Measurements from ENCODE around the gene GRIK4.

GRIK4 gene

GRCh38 chr11:120768949-120769348 lies 257.4 kb downstream of the GRIK4 start:
- TF ChIP-seq SPI1 (IDR thresholded peaks at IDR 0.05; ENCODE audit: borderline replicate concordance, low read depth) (no peak), GABPA (IDR thresholded peaks at IDR 0.05; ENCODE audit: low read depth) (no peak), REST (IDR thresholded peaks at IDR 0.05; ENCODE audit: insufficient replicate concordance, low read depth) (no peak), CTCF (IDR thresholded peaks at IDR 0.05; ENCODE audit: insufficient read depth, low read length) (no peak), POLR2AphosphoS5 (IDR thresholded peaks at IDR 0.05; ENCODE audit: low read depth) (no peak)

GRCh38 chr11:120769906-120770305 lies 258.4 kb downstream of the GRIK4 start:
- TF ChIP-seq POLR2AphosphoS5 (IDR thresholded peaks at IDR 0.05; ENCODE audit: low read depth) = no peak
- no peak for TF ChIP-seq SPI1 (IDR thresholded peaks at IDR 0.05; ENCODE audit: borderline replicate concordance, low read depth)
- TF ChIP-seq REST (IDR thresholded peaks at IDR 0.05; ENCODE audit: insufficient replicate concordance, low read depth) = no peak
- TF ChIP-seq GABPA (IDR thresholded peaks at IDR 0.05; ENCODE audit: low read depth) = no peak
- TF ChIP-seq CTCF (IDR thresholded peaks at IDR 0.05; ENCODE audit: insufficient read depth, low read length) = no peak
- no peak for DNase-seq (ENCODE audit: low read depth in 1 of 2, low spot score in 1 of 2)
- no peak overlapping the region for H3K4me3 ChIP-seq (replicated peaks; ENCODE audit: insufficient read depth, low read length)
- no peak overlapping the region for H3K27ac ChIP-seq (replicated peaks)
- no peaks in the 10 kb centered on the region for H3K27me3 ChIP-seq (ENCODE audit: insufficient read depth, poor library complexity, severe bottlenecking)

More at GRCh38 chr11:120768949-120769348, 257.4 kb downstream of the GRIK4 start:
- no peak overlapping the region for H3K4me3 ChIP-seq (replicated peaks; ENCODE audit: insufficient read depth, low read length)
- no peaks in the 10 kb centered on the region for H3K27me3 ChIP-seq (ENCODE audit: insufficient read depth, poor library complexity, severe bottlenecking)
- no peak overlapping the region for H3K27ac ChIP-seq (replicated peaks)
- DNase-seq (ENCODE audit: low read depth in 1 of 2, low spot score in 1 of 2) = no peak

- H3K27me3 ChIP-seq (ENCODE audit: insufficient read depth, poor library complexity, severe bottlenecking) = no peaks in the 10 kb centered on the region
- TF ChIP-seq CTCF (IDR thresholded peaks at IDR 0.05; ENCODE audit: insufficient read depth, low read length) (no peak), REST (IDR thresholded peaks at IDR 0.05; ENCODE audit: insufficient replicate concordance, low read depth) (no peak), SPI1 (IDR thresholded peaks at IDR 0.05; ENCODE audit: borderline replicate concordance, low read depth) (no peak), GABPA (IDR thresholded peaks at IDR 0.05; ENCODE audit: low read depth) (no peak), POLR2AphosphoS5 (IDR thresholded peaks at IDR 0.05; ENCODE audit: low read depth) (no peak)
- H3K4me3 ChIP-seq (replicated peaks; ENCODE audit: insufficient read depth, low read length) = no peak overlapping the region
- no peak for DNase-seq (ENCODE audit: low read depth in 1 of 2, low spot score in 1 of 2)
- H3K27ac ChIP-seq (replicated peaks) = no peak overlapping the region
Measured at GRCh38 chr11:120771551-120772060, 260.1 kb downstream of the GRIK4 start.
